ENCODE data around the gene BORA.
"Not testable (repeated sequence)": the region's sequence is repeated elsewhere in the genome, so short reads cannot be mapped to it uniquely, and the experiment has no call there.

The BORA gene

DNA sequence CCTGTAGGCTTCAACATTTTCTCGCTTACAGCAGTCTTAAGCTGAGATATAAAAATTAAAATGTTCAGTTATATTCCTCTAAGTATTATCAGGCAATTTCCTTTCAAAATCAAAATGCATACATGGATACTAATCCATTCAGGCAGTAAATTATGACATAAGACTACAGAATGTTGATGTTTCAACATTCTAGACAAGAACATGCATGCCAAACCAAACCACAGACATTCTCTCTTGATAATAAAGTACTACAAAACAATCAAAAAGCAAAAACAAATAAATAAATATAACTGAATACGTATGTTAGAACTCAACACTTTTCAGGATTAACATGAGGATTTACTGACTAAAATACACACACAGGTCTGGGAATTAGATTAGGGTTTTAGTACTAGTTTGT lies 46.3 kb downstream of the BORA start:
- no peak for DNase-seq

DNA sequence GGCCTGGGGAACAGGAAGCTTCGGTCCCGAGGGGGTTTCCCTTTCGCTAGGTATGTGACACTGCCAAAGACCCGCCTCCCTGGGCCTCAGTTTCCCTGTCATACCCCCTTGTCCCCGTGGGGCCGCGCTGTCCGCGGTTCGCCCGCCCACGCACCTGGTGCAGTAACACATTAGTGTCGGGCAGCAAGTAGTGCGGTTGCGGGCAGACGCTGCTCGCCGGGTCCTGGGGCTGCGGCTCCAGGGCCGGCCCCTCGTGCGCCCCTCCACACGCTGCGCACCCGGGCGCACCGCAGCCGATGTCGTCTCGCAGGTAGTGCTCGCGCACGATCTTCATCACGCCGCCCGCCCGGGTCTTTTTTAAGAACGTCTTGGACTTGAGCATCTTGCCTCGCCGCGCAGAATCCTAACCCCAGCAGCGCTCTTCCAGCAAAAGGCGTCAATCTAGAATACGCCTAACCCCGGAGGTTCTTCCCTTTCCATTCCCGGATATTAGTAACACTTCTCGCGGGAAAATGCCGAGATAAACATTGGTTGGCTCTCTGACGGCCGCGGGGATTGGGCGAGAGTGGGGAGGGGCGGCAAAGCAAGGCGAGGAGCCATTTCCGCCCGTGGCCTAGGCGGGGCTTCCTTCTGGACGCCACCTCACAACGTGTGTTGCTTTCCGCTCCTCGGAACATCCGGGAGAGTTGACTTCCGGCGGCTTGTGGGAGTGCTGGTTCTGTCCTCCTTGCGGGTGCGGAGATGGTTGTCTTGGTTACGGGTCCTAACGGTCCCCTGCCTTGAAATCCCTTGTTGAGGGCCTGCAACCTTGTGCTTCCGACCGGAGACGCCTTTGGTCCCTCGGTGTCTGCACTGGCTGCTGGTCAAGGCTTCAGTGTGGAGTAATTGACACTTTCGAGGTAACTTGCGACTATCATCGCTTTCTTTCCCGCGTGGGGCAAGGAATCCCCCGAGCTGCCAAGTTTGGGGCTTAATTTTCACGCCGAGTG lies 54.0 kb downstream of the BORA start, which contains the start of the genes DIS3 and PIBF1:
Gene DIS3, minus strand, starts transcription at position 450 of the 989 bp plus-strand sequence. Its CDS starts 68 bp downstream, at position 382.
Gene PIBF1, plus strand, starts transcription at position 683 of the 989 bp plus-strand sequence. CDS start 1,337 bp downstream, outside the sequence.
- DNase-seq: peak; percentile 83 to 94 (median 92)

DNA sequence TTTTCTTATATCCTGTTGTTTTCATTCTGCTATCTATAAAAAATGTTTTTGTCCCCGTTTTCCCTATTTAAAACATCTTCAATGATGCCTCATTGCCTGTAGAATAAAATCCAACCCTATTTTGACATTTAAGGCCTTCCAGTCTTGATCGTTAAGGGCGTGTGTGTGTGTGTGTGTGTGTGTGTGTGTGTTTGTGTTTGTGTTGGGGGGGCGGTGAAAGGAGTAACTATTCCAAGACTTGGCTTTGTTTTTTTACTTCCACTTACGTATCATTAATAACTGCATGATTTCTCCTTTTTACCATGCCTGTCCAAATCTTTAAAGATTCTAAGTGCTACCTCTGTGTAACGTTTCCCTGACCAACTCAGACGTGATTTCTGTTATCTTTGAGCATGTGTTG lies 55.0 kb downstream of the BORA start:
- peak in 2 of 6 experiments; percentile 11 to 29 for DNase-seq

DNA sequence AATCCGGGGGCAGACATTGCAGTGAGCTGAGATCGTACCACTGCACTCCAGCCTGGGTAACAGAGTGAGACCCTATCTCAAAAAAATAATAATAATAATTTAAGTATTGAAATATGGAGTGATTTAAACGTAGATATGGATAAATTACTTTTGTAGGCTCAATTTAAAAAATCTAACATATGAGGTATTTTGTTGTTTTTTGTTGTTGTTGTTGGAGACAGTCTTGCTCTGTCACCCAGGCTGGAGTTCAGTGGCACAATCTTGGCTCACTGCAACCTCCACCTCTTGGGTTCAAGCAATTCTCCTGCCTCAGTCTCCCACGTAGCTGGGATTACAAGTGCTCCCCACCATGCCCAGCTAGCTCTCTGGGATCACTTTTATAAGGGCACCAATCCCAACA lies 57.0 kb downstream of the BORA start:
- not testable (repeated sequence) for DNase-seq

DNA sequence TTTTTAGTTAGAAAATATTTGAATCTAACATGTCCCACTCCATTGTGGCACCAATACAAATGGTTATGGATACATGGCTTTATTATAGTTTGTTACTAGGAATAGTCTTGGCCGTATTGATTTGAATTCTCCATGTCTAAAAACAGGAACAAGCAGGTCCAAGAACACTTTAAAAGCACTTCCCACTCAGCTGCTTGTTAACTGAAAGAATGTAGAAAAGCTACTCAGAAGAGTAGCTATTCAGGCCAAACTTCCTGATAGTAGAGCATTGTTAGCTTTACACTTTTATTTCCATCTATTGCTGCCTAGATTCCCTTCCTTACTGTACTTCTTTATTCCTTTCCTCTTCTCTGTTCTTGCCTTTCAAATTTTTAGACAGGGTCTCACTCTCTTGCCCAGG lies 61.1 kb downstream of the BORA start:
- no peak for DNase-seq

DNA sequence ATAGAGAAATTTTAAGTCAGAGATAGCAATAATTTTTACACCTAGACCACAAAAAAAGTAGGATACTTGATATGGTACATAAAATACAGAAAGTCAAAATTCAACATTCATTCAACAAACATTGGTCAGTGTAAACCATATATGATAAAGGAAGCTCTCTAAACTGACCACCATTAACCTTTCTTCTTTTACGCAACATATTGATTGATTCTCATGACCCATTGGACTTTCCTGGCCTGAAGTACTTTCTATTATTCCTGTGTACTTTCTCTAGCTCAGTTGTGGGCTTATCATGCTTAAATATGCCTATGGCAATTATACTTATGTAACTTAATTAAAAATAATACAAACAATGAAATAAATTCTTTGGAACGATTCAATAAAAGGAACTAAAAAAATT lies 64.9 kb downstream of the BORA start:
- no peak for DNase-seq

DNA sequence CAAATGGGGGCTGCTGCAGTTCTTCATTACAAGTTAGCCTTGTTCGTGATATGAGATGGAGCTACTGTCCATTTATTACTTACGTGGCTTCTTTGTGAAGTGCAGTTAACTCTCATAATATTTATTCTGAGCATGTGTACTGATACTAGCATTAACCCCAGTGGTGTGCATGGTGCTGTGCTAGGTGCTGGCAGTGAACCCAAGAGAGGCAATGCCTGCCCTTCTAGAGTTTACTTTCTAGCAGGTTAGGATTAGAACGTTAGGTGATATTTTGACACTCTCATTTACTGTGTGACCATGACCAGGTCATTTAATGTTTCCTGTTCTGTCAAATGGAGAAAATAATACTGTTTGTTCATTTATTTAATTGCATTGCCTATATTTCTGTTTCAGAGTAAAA lies 71.1 kb downstream of the BORA start:
- DNase-seq: no peak

DNA sequence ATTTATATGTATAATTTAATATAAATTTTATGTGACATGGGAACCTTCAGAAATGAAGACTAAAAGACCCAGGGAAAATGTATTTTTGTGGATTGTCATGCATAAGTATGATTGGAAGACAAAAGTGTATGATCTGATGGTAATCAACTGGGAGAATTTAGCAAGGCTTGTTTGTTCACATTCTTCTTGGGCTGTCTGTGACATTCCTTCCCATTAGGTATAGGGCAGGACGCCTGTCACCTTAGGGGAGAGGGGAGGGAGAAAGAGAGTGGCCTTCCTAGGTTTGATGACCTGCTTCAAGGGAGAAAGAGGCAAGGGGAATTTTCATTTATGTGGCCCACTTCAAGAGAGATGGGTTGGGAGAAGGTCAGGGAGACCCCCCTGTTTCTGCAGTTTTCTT lies 76.6 kb downstream of the BORA start:
- no peak for DNase-seq
